Peyer's patch (tissue), 4 donors: ENCODE results near the gene INPP5J. TPM values are rescaled to one million over a fixed set of nuclear protein-coding genes. Genes with fewer than 3 reads are reported as not detected.

Source experiments
- DNase-seq, 3 donors: peaks; one replicate each; pipeline ENCODE4 v3.0.0-alpha.2; 2017 to 2019
- H3K27ac ChIP-seq, 4 donors: fragments of 200-600 bp; sonication (generic); one replicate each; pipeline ENCODE4 v1.5.1; 2016 to 2019
- H3K27me3 ChIP-seq, 2 donors: fragments of 200-600 bp; sonication (generic); one replicate each; pipeline ENCODE4 v1.5.1; 2019
- H3K36me3 ChIP-seq, 3 donors: fragments of 200-600 bp; sonication (generic); one replicate each; pipeline ENCODE4 v1.5.1; 2016 to 2019
- H3K4me1 ChIP-seq, 4 donors: fragments of 200-600 bp; sonication (generic); one replicate each; pipeline ENCODE4 v1.5.1; 2016 to 2019
- H3K4me3 ChIP-seq, 4 donors: fragments of 200-600 bp; sonication (generic); 1 replicate in 3 of 4; 2 replicates in 1 of 4; pipeline ENCODE4 v1.5.1; 2016 to 2019; ENCODE audit warnings: mild to moderate bottlenecking in 1 of 4
- H3K9me3 ChIP-seq, 4 donors: fragments of 200-600 bp; sonication (generic); one replicate each; pipeline ENCODE4 v1.5.1; 2016 to 2019; ENCODE audit warnings: mild to moderate bottlenecking in 1 of 4
- CTCF ChIP-seq, 6 experiments: fragments of 450-650 bp in 4 of 6; fragments of 200-600 bp in 2 of 6; sonication (generic) in 1 of 6; IDR thresholded peaks; one replicate each; pipeline ENCODE4 v1.5.1; 2017 to 2019; ENCODE audit warnings: antibody characterized with exemption in 6 of 6, mild to moderate bottlenecking in 3 of 6, moderate library complexity in 1 of 6
- POLR2A ChIP-seq, 2 donors: fragments of 450-650 bp; IDR thresholded peaks; one replicate each; pipeline ENCODE4 v1.5.1; 2017; ENCODE audit warnings: antibody characterized with exemption in 2 of 2, mild to moderate bottlenecking in 2 of 2, moderate library complexity in 2 of 2
- total RNA-seq, 4 donors: library from RNA; depleted of rRNA; stranded (reverse); fragments of >200 nt; gene quantifications; one replicate each; pipeline ENCODE4 v1.1.0, GENCODE V29; 2016

INPP5J gene
- total RNA-seq, 4 donors from 2014 or later: 18.2 to 203 (median 156) TPM

- Histone ChIP-seq H3K27me3 (no peaks in the 10 kb centered on the region), H3K4me3 (peak overlapping the region; percentile 56 to 85 (median 68)), H3K9me3 (no peaks in the 10 kb centered on the region), H3K4me1 (peaks cover 4 to 76% (median 7%) of the 10 kb centered on the region in 4 donors), H3K36me3 (peaks cover 0 to 3% (median 0%) of the 10 kb centered on the region in 3 donors), H3K27ac (peak overlapping the region; percentile 75 to 94 (median 85))
- peak in 2 of 3 donors; percentile 84 for DNase-seq
- TF ChIP-seq CTCF (IDR thresholded peaks at IDR 0.05): peak in 5 of 6 experiments; percentile 6 to 55 (median 46)
- no peak for TF ChIP-seq POLR2A (IDR thresholded peaks at IDR 0.05)
Observed at GRCh38 chr22:31082606-31083376, 40.0 kb upstream of the INPP5J start.

GRCh38 chr22:31083377-31083768, 39.4 kb upstream of the INPP5J start:
- DNase-seq: peak in 1 of 3 donors; percentile 70
- peak overlapping the region; percentile 77 to 94 (median 89) for H3K27ac ChIP-seq
- no peaks in the 10 kb centered on the region for H3K27me3 ChIP-seq
- no peak for TF ChIP-seq CTCF (IDR thresholded peaks at IDR 0.05)
- peak in 1 of 2 donors; percentile 36 for TF ChIP-seq POLR2A (IDR thresholded peaks at IDR 0.05)
- peaks cover 4 to 74% (median 7%) of the 10 kb centered on the region in 4 donors for H3K4me1 ChIP-seq
- H3K4me3 ChIP-seq: peak overlapping the region in 2 of 4 donors; percentile 75 to 85
- no peaks in the 10 kb centered on the region for H3K9me3 ChIP-seq
- H3K36me3 ChIP-seq: peaks cover 0 to 9% (median 0%) of the 10 kb centered on the region in 3 donors

- Histone ChIP-seq H3K36me3 (peaks cover 0 to 17% (median 0%) of the 10 kb centered on the region in 3 donors), H3K27me3 (no peaks in the 10 kb centered on the region), H3K4me1 (peaks cover 4 to 71% (median 9%) of the 10 kb centered on the region in 4 donors), H3K27ac (peak overlapping the region; percentile 85 to 94 (median 93)), H3K4me3 (peak overlapping the region; percentile 59 to 85 (median 71)), H3K9me3 (no peaks in the 10 kb centered on the region)
- DNase-seq: peak in 1 of 3 donors; percentile 25
- TF ChIP-seq CTCF (IDR thresholded peaks at IDR 0.05): no peak
- no peak for TF ChIP-seq POLR2A (IDR thresholded peaks at IDR 0.05)
Observed at GRCh38 chr22:31083923-31084810, 38.6 kb upstream of the INPP5J start.

- peaks cover 0 to 25% (median 0%) of the 10 kb centered on the region in 3 donors for H3K36me3 ChIP-seq
- peak overlapping the region; percentile 85 to 94 (median 93) for H3K27ac ChIP-seq
- TF ChIP-seq POLR2A (IDR thresholded peaks at IDR 0.05) (peak; percentile 37 to 62), CTCF (IDR thresholded peaks at IDR 0.05) (peak; percentile 70 to 91 (median 86))
- peak overlapping the region; percentile 59 to 85 (median 71) for H3K4me3 ChIP-seq
- no peaks in the 10 kb centered on the region for H3K27me3 ChIP-seq
- peak; percentile 90 to 95 (median 90) for DNase-seq
- H3K9me3 ChIP-seq: no peaks in the 10 kb centered on the region
- peaks cover 4 to 68% (median 13%) of the 10 kb centered on the region in 4 donors for H3K4me1 ChIP-seq
Observed at GRCh38 chr22:31084811-31085492, 37.8 kb upstream of the INPP5J start.

GRCh38 chr22:31085493-31085824, 37.3 kb upstream of the INPP5J start:
- no peaks in the 10 kb centered on the region for H3K9me3 ChIP-seq
- no peak for TF ChIP-seq CTCF (IDR thresholded peaks at IDR 0.05)
- TF ChIP-seq POLR2A (IDR thresholded peaks at IDR 0.05): no peak
- peak overlapping the region; percentile 59 to 85 (median 71) for H3K4me3 ChIP-seq
- H3K27ac ChIP-seq: peak overlapping the region; percentile 85 to 94 (median 93)
- H3K36me3 ChIP-seq: peaks cover 0 to 28% (median 0%) of the 10 kb centered on the region in 3 donors
- no peak for DNase-seq
- H3K27me3 ChIP-seq: no peaks in the 10 kb centered on the region
- peaks cover 4 to 66% (median 15%) of the 10 kb centered on the region in 4 donors for H3K4me1 ChIP-seq
